Ovary (tissue), 1 donor: ENCODE measurements around the gene TEX29.

ENCODE experiments used
- EP300 ChIP-seq: sonication (generic); formaldehyde crosslinking; IDR thresholded peaks from one replicate; pipeline ENCODE4 v1.6.1; 2017; ENCODE audit warnings: antibody characterized with exemption
- POLR2A ChIP-seq: fragments of 450-650 bp; IDR thresholded peaks from one replicate; pipeline ENCODE4 v1.6.1; 2017; ENCODE audit warnings: antibody characterized with exemption, mild to moderate bottlenecking, moderate library complexity

DNA sequence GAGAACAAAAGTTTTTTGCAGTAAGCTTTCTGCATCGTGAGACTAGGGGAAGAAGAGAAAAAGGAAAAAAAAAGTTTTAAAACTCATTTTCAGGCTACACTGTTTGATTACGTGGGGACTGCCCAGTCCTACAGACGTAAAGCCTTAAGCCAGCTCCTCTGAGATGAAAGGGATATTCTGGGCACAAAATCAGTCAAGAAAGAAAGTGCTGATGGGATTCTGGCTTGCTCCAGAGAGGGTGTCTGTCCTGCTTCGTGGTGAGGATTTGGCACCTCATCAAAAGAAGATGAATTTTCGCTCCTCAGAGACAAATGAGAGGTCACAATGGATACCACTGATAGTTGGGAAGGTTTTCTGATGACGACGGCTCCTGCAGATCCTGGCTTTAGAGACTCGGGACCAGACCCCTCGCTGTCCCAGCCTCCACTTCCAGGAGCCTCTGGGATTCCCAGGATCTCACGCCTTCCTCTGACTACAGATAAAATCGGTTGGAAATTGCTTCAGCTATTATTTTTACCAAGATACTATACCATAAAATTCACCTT, 9.7 kb downstream of the TEX29 start:
- TF ChIP-seq POLR2A (no peak), EP300 (no peak)
